ENCODE measurements around the gene NHERF2.

NHERF2 gene

GRCh38 chr16:2042171-2042985 lies 15.7 kb downstream of the NHERF2 start:
- DNase-seq: peak; percentile 73

- DNase-seq: no peak
Observed at GRCh38 chr16:2042986-2043666, 16.4 kb downstream of the NHERF2 start.

DNA sequence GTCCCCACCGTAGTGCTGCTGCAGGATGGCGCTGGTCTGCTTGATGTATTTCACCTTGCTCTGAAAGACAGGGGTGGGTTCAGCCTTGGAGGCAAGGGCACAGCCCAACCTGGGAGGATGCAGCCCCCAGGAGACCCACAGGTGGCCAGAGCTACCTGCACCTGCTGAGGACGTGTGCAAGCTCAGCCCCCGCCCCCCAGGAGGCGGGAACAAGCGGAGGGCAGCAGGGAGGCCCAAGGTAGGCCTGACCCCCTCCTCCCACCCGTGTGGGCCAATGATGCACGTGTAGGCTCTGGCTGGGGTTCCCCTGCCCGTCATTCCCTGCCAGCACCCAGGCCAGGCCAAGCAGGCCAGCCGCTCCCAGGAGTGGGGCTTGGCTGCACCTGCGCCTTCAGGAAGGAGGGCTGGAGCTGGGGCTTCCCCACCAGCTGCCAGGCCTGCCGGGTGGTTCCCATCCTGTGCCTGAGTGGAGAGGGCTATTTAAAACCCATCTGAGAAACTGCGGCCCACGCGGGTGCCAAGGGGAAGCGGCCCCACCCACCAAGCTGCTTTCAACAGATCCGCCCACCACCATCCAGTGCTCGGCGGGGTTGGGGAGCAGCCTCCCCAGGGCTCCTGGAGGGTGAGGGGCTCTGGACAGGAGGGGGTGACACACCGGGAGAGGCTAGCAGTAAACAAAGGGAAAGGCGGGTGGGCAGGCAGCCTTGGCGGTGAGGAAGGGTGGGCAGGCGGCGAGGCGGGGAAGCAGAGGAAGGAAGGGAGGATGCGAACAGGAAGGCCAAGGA lies 17.2 kb downstream of the NHERF2 start:
- DNase-seq: peak; percentile 26

DNA sequence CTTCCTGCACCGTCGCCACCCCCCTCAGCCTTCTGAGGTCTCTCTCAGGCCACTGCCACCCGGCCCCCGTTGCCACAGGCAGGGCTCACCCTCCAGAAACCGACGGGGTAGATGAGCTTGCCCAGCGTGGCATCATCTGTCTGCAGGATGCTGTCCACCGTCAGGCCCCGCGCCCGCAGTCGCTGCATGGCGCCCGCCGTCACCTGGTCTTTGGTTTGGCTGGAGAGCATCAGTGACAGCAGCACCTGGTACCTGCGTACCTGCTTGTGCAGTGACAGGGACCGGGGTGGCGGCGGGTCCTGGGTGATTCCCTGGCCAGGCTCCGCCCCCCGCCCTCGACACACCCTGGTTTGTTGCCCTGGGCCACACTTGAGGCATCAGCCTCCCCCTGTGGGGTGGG lies 17.8 kb downstream of the NHERF2 start:
- DNase-seq: no peak

GRCh38 chr16:2045965-2046892 lies 19.5 kb downstream of the NHERF2 start:
- no peak for DNase-seq

GRCh38 chr16:2046893-2047329 lies 20.2 kb downstream of the NHERF2 start:
- DNase-seq: no peak

GRCh38 chr16:2047330-2048115 lies 20.8 kb downstream of the NHERF2 start, which contains the start of the genes NTHL1 and TSC2:
Gene NTHL1 (minus strand): TSS chr16:2047834. CDS start chr16:2047823, 11 bp downstream.
Gene TSC2 (plus strand): TSS chr16:2047985. CDS start chr16:2048616, 631 bp downstream.
- DNase-seq: peak; percentile 90

DNA sequence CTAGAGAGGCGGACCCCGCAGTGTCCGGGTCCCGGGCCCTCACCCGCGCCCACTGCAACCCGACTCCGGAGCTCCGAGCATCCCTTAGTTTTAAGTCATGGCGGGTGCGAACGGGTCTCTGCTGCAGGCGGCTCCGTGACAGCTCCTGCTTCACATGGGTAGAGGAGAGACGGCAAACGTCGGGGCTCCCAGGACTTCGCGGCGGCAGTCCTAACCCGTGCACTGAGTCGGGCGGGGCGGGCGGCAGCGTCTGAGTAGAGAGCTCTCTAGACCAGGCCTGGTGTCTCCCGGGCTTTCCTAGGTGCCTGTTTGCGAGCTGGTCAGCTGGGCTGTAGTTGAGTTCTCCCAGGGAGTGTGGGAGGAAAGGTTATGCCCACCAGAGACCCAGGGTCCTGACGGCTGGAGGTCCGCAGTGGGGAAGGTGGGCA lies 21.4 kb downstream of the NHERF2 start:
- no peak for DNase-seq

- no peak for DNase-seq
Observed at GRCh38 chr16:2053211-2053610, 26.5 kb downstream of the NHERF2 start.

DNA sequence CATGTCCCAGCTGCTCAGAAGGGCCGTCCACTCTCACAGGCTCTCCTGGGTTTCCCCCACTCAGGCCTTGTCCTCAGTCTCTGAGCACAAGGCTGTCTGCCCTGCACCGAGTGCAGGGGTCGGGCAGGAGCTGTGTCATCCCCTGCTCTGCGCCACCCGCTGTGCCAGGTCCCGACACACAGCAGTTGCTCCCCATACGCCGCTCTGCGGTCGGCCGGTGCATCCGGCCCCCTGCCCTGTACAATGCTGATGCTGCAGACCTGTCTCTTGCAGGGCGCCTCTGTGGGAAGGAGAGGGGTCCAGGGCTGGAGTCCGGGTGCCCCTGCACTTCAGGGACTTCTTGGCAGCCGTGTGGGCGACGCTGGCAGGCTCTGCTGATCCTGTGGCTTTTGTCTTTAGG lies 27.2 kb downstream of the NHERF2 start:
- DNase-seq: no peak

DNA sequence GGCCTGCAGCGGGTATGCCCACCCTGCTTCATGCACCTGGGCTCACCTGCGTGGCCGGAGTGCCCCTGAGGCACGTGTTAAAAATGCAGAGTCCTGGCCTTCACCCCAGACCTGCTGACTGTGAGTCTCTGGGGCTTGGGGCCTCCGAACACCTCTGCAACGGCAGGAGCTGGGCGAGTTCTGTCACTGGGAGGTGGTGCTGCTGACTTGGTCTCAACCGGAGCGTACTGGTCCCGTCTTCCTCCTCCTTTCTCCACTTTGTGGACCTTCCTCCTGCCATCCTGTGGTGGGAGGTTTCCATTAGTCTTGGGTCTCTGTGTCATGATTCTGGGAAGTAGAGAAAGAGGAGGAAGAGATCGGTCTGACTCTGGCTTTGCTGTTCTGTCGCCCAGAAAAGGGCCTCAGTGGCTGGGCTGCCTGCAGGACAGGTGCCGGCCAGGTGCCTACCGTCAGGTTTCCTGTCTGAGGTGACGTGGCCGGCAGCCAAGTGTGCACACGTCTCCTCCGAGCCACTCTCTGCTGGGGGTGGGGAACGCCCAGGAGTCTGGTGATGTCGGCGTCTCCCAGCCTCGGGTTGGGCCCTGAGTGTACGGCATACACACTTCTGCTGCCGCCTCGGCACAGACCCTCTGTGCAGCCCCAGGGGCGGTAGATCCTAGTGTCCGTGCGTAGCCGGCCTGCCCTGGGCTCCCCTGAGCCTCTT lies 28.0 kb downstream of the NHERF2 start:
- peak; percentile 52 for DNase-seq

- no peak for DNase-seq
Observed at GRCh38 chr16:2056077-2056476, 29.4 kb downstream of the NHERF2 start.

DNA sequence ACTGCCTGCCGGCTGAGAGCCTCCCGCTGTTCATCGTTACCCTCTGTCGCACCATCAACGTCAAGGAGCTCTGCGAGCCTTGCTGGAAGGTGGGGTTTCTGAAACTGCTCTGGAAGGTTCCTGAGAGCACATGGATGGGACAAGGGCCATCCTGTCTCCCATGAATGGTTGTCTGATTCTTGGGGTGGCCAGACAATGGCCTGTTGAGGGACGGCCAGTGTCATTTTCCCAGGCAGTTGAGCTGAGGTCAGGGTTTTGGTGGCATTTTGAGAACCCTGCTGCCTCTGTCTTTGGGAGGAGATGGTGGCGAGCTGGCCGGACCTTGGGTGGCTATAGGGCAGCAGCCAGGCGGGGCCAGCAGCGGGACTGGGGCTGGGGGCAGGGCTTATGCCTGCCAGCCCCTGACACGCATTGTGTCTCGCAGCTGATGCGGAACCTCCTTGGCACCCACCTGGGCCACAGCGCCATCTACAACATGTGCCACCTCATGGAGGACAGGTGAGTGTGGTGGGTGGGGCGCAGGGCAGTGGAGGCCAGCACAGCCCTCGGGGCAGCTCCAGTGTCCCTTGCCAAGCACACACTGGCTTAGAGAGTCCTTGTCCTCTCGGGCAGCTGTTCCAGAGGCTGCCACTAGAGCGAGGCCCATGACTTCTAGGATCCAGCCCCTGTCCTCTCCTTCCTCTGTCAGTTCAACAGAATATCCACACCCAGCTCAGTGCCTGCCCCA lies 30.1 kb downstream of the NHERF2 start:
- no peak for DNase-seq

DNA sequence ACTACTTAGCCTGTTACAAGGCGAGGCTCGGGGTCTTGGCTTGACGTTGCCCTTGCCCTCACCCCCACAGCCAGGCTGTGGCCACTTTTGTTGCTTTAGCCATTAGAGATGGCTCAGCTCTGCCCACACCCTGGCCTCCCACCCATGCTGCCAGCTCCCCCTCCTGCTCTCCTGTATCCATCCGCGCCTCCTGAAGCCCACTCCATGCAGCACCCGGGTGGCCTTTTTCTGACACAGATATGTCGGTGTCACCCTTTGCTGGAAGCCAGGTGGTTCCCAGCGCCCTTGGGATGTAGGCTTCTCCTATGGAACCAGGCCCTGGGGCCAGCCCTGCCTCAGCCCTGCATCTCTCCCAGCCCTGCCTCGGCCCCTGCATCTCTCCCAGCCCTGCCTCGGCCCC lies 30.7 kb downstream of the NHERF2 start:
- DNase-seq: no peak

DNA sequence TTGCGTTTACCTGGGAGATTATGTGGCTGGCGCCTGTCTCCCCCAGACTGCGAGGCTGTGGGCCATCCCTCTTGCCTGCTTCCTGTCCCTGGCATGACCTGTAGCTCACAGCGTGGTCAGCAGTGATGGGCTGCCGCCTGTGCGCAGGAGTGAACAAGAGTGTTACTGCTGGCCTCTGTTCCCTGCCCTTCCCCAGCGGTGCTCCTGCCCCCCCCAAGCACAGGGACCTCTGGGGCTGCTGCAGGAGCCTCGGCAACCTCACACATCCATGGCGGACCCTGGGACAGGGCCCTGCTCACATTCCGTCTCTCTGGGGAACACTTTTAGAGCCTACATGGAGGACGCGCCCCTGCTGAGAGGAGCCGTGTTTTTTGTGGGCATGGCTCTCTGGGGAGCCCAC lies 31.7 kb downstream of the NHERF2 start:
- no peak for DNase-seq

- no peak for DNase-seq
Observed at GRCh38 chr16:2058872-2059271, 32.2 kb downstream of the NHERF2 start.

GRCh38 chr16:2060346-2060745 lies 33.6 kb downstream of the NHERF2 start:
- DNase-seq: no peak

DNA sequence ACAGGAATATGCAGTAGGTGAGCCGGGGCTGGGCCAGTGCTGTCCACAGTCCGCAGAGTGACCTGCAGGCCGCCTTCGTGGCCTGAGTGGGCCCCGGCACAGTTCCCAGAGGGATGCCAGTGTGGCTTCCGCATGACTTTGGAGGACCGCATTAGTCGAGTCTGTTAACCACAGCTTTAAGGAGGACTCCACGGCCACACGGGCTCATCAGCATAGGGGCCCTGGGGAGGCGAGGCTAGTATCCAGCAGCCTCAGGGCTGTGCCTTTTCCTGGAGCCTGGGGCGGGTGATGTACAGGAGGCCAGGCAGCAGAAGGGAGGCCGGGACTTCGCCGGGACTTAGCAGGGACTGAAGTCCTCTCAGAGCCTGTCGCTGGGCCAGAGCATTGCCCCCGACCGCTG lies 34.3 kb downstream of the NHERF2 start:
- DNase-seq: no peak

GRCh38 chr16:2061526-2061925 lies 34.8 kb downstream of the NHERF2 start:
- no peak for DNase-seq

GRCh38 chr16:2062801-2063200 lies 36.1 kb downstream of the NHERF2 start:
- DNase-seq: no peak
